Measurements from ENCODE around the gene KRT35.

DNA sequence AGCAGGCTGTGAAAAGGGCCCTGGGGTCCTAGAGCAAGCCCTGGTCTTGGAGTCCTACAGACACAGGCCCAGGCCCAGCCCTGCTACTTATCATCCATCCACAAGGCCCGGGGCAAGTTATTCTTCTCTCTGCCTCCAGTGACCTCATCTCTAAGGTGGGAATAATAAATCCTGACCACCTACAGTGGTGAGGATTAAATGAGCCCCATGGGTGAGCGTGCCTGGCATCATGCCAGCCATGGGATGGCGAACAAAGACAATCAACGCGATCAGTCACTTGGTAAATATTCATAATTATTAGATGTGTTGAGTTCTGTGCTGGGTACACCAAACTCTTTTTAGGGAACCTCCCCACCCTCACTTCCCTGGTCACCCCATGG, 32.2 kb upstream of the KRT35 start:
- TF ChIP-seq, protein P1, sequence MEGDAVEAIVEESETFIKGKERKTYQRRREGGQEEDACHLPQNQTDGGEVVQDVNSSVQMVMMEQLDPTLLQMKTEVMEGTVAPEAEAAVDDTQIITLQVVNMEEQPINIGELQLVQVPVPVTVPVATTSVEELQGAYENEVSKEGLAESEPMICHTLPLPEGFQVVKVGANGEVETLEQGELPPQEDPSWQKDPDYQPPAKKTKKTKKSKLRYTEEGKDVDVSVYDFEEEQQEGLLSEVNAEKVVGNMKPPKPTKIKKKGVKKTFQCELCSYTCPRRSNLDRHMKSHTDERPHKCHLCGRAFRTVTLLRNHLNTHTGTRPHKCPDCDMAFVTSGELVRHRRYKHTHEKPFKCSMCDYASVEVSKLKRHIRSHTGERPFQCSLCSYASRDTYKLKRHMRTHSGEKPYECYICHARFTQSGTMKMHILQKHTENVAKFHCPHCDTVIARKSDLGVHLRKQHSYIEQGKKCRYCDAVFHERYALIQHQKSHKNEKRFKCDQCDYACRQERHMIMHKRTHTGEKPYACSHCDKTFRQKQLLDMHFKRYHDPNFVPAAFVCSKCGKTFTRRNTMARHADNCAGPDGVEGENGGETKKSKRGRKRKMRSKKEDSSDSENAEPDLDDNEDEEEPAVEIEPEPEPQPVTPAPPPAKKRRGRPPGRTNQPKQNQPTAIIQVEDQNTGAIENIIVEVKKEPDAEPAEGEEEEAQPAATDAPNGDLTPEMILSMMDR (IDR thresholded peaks at IDR 0.05): no peak
- TF ChIP-seq POLR2AphosphoS5 (IDR thresholded peaks at IDR 0.05; ENCODE audit: insufficient read depth in 1 of 2, low read depth in 1 of 2) (no peak), POLR2A (IDR thresholded peaks at IDR 0.05) (no peak)
